Measurements from ENCODE around the gene PGM3.

- no peak for TF ChIP-seq CTCF (IDR thresholded peaks at IDR 0.05; ENCODE audit: insufficient read depth, low read length)
- TF ChIP-seq, protein P1, sequence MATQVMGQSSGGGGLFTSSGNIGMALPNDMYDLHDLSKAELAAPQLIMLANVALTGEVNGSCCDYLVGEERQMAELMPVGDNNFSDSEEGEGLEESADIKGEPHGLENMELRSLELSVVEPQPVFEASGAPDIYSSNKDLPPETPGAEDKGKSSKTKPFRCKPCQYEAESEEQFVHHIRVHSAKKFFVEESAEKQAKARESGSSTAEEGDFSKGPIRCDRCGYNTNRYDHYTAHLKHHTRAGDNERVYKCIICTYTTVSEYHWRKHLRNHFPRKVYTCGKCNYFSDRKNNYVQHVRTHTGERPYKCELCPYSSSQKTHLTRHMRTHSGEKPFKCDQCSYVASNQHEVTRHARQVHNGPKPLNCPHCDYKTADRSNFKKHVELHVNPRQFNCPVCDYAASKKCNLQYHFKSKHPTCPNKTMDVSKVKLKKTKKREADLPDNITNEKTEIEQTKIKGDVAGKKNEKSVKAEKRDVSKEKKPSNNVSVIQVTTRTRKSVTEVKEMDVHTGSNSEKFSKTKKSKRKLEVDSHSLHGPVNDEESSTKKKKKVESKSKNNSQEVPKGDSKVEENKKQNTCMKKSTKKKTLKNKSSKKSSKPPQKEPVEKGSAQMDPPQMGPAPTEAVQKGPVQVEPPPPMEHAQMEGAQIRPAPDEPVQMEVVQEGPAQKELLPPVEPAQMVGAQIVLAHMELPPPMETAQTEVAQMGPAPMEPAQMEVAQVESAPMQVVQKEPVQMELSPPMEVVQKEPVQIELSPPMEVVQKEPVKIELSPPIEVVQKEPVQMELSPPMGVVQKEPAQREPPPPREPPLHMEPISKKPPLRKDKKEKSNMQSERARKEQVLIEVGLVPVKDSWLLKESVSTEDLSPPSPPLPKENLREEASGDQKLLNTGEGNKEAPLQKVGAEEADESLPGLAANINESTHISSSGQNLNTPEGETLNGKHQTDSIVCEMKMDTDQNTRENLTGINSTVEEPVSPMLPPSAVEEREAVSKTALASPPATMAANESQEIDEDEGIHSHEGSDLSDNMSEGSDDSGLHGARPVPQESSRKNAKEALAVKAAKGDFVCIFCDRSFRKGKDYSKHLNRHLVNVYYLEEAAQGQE (IDR thresholded peaks at IDR 0.05; ENCODE audit: insufficient replicate concordance, low read depth), result no peak
These were observed 23.6 kb downstream of the PGM3 start for GRCh38 chr6:83169511-83169910.

Measured in HL-60 (cell line).